NCI-H774 (cell line): ENCODE results near the gene TRHDE.

ENCODE experiments used
- DNase-seq: peaks from one replicate; lab custom pipeline; 2025; lab: John Stamatoyannopoulos, UW

TRHDE gene

DNA sequence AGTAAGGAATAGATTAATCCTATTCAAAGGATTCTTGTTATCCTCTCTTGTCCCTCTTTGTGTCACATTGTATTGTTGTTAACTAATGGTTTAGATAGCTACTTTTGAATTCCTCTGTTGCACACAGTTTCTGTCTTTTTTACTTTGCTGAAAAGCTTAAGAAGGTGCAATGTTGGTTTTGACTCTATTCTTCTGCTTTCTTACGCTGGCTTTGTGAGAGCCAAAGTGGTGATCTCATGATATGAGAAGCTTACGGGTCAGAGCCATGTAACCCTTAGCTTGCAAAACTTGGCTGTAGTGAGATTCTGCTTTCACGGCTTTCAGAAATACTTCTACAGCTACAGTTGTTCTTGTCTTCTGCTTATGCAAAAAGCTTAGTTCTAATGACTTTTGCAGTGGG, 239.7 kb downstream of the TRHDE start:
- DNase-seq: no peak

DNA sequence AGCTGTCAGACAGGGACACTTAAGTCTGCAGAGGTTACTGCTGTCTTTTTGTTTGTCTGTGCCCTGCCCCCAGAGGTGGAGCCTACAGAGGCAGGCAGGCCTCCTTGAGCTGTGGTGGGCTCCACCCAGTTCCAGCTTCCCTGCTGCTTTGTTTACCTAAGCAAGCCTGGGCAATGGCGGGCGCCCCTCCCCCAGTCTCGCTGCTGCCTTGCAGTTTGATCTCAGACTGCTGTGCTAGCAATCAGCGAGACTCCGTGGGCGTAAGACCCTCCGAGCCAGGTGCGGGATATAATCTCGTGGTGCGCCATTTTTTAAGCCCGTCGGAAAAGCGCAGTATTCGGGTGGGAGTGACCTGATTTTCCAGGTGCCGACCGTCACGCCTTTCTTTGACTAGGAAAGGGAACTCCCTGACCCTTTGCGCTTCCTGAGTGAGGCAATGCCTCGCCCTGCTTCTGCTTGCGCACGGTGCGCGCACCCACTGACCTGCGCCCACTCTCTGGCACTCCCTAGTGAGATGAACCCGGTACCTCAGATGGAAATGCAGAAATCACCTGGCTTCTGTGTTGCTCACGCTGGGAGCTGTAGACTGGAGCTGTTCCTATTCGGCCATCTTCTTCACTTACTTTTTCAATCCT, 248.0 kb downstream of the TRHDE start:
- DNase-seq: peak; percentile 63

DNA sequence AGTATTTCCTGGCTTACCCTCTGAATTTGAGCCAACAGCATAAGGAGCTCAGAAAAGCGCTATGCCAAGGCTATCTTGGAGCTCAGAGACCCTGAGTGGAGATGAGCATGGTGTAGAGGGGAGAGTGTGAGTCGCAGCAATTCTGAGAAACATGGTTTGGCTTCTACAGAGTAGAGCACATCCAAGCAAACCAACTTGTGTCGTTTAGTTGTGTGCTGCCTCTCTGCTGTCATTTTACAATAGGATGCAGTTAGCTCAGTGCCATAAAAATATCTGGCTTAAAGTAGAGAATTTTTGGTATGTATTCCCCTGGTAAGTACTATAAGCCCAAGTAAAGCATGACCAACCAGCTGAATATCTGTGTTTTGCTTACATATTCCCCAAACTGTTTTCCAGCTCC, 249.2 kb downstream of the TRHDE start:
- DNase-seq: no peak

DNA sequence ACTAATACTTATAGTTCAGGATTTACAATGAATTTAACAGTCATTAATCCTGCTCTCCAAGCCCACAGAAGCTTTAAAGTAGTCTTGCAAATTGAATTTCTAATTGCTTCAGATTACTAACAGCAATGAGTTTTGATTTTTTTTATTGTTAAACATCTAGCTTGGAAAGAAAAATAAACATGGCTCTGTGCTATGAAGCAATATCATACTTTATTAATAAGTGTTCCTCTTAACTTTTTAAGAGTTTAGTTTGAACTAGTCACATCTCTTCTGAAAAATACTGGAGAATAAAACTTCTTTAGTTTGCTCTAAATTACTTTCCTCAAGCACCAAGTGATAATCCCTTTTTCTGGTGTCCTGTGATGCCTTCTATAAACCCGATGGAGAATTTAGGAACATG, 250.2 kb downstream of the TRHDE start:
- no peak for DNase-seq

DNA sequence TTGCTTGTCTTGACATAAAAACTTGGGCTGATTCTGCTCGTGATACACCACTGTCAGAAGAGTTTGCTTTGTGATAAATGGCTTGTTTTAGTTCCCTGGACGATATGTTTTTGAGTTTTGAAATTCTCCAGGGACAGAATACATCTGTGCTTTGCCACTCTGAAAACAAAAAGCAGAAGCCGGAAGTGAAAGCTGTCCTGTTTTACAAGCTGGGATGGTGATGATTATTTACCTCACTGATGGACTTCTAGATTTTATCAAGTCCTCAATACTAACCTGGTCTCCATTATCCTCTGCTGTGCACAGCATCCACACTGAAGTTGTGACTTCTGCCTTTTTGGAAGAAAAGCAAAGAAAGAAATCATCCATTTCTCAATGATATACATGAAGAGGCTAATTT, 251.6 kb downstream of the TRHDE start:
- DNase-seq: no peak

DNA sequence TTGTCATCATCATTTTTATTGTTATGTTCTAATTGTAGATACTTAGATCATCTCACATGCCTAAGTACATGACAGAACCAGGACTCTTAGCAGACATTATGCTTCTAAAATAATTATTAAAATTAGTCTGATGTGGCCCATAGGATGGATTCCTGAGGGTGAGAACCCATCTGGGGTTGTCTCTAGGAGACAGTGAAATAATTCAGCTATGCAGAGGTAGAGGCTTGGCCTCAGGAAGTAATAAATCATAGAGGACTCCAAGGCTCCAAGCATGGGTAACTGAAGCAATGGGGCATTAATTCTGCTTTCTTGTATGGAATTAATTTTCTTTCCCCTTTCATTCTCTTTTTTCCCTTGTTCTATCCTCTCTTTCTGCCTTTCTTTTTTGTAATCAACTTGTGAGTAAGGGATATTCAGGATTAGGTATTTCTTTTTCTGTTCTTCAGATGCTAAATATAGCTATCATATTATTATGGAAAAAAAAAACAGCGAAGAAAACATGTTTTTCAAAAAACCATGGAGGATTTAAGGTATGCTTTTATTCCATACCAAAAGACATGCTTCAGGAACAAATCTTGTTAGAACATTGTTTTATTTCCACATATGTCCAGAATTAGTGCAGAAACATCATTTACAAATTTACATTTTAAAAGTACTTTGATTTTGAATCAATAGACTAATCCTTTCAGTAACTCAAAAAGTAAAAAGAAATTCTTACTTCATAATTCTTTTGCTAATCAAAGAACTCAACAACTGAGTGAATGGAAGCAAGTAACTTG, 263.2 kb downstream of the TRHDE start:
- no peak for DNase-seq

DNA sequence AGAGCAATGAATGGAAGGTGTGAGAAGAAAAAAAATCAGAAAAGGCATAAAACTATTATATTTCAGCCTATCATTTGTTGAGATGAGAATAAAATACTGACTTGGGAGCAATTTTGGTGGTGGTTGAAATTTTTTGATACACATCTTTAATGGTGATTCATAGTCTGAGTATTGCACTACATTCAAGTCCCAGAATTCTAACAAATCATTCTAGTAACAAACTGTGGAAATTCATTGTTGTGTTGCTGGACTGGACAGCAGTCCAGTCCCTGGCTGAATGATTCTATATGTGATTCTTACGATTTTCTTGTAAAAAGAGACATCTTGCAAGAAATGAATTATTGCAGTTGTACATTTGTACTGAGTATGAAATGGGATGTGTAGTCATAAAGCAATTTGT, 268.6 kb downstream of the TRHDE start:
- DNase-seq: no peak

DNA sequence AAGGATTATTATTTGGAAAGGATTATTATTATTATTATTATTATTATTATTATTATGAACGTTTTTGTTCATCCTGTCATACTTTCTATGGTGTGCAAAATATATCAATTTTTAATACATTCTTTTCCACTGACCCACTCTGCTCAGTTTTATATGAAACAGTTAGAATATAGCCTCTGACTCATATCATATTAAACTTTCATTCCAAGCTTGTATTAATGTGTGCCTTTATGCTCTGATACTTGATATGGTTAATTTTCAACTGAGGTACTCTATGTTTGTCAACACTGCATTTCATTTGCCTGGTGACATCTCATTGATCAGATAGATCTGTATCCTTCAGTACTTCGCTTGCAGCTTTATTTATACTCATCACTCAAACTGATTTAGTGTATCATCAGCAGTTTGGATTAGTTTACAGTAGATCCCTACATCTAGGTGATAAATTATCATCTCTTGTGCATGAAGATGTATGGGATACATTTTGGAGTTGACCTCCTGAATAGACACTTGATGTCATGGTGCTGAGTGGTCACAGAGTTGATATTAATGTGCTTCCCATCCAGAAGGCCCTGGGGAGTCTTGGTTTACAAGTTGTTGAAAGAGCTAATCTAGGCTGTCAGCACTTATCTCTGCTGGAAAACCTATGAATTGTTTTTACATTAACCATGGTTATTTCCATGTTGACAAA, 271.8 kb downstream of the TRHDE start:
- DNase-seq: no peak

DNA sequence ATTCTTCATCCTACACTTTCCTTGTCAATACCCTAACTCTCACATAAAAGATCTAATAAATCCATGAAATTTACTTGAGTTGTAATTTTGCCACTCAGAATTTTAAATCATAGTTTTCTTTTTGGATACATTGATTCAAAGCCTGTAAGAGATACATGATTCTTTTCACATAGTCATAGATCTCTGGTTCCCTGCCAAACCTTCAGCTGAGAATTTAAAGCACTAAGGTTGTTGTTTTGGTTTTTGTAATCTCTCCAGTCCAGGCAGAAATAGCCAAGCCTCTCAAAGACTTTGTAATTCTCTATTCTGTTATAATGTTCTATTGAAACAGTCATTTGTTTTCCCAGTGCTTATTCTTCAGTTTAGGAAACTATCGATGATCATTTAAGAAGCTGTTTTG, 273.9 kb downstream of the TRHDE start:
- DNase-seq: no peak

DNA sequence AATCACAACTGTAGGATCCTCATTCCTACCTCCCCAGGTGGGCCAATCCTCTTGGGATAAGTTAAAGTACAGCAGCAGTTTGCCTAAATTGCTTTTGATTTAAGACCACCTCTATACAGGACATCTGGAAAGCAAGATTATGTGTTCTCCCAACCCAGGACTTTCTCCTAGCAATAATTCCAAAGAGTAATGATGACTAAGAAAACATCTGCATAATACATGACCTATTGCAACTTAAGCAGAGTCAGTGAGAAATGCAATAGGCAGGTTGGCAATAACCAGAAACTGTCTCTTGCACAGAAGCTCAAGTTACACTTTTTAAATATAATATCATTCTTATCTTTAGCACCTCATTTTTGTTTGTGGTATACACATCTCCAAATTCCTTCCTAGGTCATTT, 275.4 kb downstream of the TRHDE start:
- DNase-seq: no peak

DNA sequence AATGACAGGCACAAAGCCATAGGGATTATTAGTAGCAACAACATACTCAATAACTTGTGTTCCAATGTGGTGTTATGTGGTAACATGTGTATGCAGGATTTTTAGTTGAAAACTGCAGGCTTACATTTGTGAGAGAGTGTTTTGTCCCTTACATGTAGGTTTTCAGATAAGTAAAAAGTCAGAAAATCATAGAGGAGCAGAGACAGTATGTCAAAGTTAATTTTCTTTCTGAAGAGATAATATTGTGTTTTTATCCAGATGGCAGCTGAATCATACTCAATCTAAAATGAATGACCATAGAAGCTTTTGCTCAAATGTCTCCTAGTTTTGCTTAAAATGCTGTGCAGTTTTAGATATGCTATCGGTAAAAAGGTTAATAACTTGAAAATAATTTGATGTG, 277.0 kb downstream of the TRHDE start:
- DNase-seq: no peak

DNA sequence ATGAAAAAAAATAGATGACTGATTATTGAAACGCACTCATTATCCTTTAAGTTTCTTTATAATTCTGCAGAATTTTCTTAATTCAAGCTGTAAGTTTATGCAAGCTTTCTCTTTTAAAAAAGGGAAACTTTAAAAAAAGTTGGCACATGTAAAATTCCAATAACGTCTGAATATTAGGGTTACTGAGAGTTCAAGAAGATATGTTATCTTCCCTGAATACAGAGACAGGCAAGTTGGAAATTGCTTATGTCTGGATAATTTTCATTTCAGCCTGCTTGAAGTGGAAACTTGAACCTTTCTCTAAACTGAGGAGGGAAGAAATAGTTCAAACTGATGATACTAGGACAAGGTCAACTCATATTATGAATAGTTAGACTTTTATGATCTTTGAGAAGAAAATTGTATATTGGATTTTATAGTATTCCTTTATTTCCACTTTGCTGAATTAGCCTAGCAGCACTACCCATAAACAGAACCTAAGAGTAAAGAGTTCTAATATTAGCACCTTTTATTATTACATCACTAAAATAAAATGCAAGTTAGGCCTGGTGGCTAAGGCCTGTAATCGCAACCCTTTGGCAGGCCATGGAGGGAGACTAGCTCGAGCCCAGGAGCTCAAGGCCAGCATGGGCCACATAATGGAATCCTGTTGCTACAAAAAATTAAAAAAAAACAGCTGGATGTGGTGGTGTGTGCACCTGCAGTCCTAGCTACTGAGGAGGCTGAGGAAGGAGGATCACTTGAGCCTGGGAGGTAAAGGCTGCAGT, 288.0 kb downstream of the TRHDE start:
- DNase-seq: no peak

DNA sequence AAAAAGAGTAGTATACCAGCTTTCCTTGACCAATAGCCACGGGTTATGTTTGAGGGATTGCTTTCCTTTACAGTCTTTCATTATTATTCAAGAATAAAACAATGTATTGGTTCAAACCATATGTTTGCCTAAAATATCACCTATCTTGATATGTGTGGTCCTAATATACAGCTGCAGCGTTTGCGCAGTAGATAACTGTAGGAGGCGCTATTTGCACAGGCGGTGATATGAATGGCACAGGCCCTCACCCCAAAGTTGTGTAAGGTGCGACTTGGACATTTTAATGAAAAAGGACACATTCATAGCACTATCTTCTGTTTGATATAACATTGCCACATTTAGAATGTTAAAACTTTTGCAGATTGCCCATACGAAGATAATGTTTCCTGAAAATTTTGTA, 298.4 kb downstream of the TRHDE start:
- DNase-seq: no peak

DNA sequence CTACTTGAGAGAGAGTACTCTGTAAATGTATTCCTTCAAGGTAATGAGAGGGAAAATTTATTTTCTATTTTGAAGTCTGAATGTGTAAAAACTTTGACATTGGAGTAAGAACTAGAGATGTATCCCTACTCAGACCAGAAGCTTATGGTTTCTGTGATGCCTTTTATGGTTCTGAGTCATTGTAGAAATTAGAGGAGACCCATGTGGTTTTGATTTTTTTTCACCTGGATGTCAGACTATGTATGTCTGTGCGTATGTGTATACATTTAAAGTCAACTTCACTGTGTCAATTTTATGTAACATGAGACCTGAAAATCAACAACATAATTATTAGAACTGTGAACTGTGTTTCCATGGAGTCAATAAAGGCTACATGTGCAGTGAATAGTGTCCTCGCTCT, 302.0 kb downstream of the TRHDE start:
- DNase-seq: peak; percentile 28

DNA sequence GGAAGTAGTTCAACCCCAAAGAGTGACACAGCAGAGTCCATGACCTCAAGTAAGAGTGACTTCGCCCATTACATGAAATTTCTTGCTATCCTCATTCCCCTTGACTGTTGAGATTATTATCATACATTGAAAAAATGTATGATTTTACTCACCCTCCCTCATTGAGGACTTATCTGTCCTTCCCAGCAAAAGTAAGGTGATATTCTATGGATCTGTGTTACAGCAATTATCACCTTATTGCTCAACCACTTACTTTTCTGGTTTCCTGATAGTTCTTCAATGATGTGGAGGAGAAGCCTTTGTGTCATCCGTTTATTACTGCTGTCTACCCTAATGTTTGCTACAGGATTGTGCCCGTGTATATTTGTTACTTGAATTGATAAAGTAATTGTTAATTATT, 306.2 kb downstream of the TRHDE start:
- no peak for DNase-seq

DNA sequence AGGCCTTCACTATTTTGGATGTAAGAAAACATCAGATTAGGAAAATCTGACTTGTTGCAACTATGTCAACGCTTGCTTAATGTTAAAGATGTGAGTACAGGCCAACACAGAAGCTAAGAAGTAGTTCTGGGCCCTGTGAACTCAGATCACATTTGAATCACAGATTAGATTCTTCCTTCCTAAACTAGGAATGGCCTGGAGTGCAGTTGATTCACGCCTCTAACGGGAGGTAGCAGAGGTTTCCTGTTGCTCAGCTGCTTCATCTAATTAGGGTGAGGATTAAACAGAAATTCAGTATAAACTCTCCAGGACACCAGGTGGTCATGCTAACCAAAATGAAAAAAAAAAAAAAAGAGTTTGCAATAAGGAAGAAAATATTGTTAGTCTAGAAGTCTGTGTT, 314.3 kb downstream of the TRHDE start:
- DNase-seq: no peak

DNA sequence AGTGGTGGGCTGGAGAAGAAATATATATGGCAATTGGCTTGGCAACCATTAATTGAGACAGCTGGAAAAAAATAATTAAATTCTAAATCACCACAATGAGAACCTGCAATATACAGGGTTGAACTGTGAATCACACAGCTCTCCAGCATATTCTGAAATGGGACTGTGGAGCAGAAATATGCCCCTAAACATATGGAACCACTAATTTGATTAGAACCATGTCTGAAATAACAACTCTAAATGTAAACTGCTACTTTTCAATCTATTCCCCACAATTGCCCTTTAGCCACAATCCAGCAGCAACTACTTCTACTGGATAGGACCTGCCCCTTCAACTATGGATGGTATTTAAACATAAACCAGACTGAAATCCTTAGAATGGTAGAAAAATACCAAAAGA, 330.4 kb downstream of the TRHDE start:
- no peak for DNase-seq

DNA sequence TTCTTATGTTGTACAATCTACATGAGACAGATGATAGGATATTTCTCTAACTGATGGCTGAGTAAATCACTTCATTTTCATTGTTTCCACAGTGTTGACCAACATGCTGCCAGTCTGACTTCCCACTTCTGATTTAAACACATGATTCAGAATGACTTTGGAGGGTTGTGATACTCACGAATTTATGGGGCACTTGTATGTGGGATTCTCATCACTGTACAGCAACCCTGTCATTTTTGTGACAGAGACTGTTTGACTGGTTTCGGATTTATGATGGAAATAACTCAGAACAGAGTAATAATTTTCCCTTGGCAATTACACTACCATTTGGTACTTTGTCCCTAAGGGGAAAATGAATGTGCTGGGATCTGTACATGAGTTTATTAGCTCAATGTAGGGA, 333.8 kb downstream of the TRHDE start:
- no peak for DNase-seq

DNA sequence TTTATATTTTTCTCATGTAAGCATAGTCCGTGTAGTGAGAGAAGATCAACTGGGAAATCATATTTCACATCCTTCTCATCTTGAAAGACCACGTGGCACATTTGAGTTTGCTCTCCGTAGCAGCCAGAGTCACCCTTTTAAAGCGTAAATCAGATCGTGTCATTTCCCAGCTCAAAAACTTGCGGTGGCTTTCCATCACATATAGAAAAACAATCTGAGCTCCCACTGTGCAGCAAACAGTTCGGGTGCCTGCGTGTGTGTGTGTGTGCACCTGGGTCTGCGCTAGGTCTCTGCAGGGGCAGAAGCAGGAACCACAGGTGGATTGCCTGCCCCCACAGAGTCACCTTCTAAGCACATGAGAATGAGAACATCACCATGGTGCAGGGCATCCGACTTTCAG, 338.2 kb downstream of the TRHDE start:
- no peak for DNase-seq

DNA sequence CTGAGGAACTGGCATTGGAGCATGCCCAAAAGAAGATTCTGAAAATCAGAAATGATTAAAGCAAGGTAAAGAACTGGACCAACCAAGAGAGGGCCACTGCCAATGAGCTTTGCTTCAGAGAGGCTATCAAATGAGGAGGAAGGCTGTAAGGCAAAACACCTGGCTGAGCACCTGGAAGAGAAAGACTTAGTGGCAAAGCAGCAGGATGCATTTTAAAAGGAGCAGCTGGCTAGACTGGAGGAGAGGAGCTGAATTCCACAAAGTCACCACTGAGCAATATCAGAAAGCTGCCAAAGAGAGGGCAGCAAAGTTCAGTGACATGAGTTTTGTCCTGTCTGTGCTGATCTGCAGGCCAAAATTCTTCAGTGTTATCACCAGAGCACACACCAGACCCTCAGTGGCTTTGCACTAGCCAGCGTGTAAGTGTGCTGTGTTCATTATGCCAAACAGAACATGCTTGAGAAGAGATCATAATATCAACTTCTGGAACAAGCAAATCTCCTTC, 338.7 kb downstream of the TRHDE start:
- no peak for DNase-seq

DNA sequence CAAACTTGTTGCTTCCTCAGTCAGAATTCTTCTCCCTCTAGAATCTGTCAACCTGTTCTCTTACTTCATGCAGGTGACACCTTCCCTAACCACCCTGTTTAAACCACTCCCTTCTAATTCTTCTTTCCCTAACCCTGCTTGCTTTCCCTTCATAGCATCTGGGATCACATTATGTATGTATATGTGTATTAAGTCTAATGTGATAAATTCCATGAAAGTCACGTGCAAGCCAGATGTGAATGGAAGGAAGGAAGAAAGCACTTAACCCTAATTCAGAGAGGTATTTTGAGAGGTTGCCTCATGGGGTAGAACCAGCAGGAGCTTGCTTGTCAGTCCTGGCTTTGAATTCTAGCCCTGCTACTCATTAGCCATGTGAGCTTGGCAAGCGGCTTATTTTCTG, 340.0 kb downstream of the TRHDE start:
- no peak for DNase-seq

DNA sequence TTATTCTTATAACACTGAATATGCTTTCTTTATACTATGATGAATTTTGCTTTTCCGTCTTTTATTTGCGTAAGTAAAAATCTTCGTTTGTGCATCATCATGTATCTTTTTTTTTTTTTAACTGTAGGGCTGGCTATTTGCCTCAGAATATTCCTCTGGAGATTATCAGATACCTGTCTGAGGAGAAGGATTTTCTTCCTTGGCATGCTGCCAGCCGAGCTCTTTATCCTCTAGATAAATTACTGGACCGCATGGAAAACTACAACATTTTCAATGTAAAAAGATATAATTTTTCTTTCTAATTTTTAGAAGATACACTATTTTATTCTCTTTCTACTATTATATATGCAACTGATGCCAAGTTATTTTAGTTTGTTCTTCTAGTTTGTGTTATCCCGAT, 346.6 kb downstream of the TRHDE start:
- DNase-seq: no peak
